Colonic mucosa (tissue), 4 donors: ENCODE results near the gene CPAMD8. TPM values are rescaled to one million over a fixed set of nuclear protein-coding genes. Genes with fewer than 3 reads are reported as not detected.

Experiments used
- DNase-seq: peaks from one replicate; pipeline ENCODE4 v3.0.0-alpha.2; 2020
- H3K27ac ChIP-seq: fragments of 200-600 bp; one replicate; pipeline ENCODE4 v1.8.0; 2021
- H3K27me3 ChIP-seq: fragments of 200-600 bp; one replicate; pipeline ENCODE4 v1.8.0; 2021
- H3K36me3 ChIP-seq: fragments of 200-600 bp; one replicate; pipeline ENCODE4 v1.8.0; 2021
- H3K4me1 ChIP-seq: fragments of 200-600 bp; one replicate; pipeline ENCODE4 v1.8.0; 2021; ENCODE audit warnings: mild to moderate bottlenecking
- H3K4me3 ChIP-seq: fragments of 200-600 bp; one replicate; pipeline ENCODE4 v1.8.0; 2021
- H3K9ac ChIP-seq, 2 donors: one replicate each; pipeline ENCODE4 v1.7.0; 2013; ENCODE audit warnings: control low read depth in 2 of 2, low read depth in 2 of 2, low read length in 2 of 2
- H3K9me3 ChIP-seq: fragments of 200-600 bp; one replicate; pipeline ENCODE4 v1.8.0; 2021
- CTCF ChIP-seq: fragments of 200-600 bp; IDR thresholded peaks from one replicate; pipeline ENCODE4 v1.8.0; 2022; ENCODE audit warnings: antibody characterized with exemption, mild to moderate bottlenecking
- intact Hi-C: fragments of 100-400 bp; cut with DNase I; formaldehyde crosslinking; loops from one replicate; pipeline ENCODE4 v1.14.1; 2022
- total RNA-seq, 2 donors: library from RNA; stranded (reverse); fragmentation: NEBNext Ultra II Directional in 1 of 2; extraction: Animal tissue kit (Norgen Biotek cat#: 25700) in 1 of 2; gene quantifications; one replicate each; pipeline ENCODE4 v1.2.1, GENCODE V29; 2021
- donor health status: healthy.
- donor health status: DM: no; HTN: no; CAD: no.
- donor health status: DM: no; HTN: no; CAD: no.

CPAMD8 gene
- total RNA-seq, 2 donors from 2014 or later, result 1.8 to 3.5 TPM

GRCh38 chr19:17073869-17074633, 47.4 kb upstream of the CPAMD8 start:
- Histone ChIP-seq H3K27ac (peak overlapping the region; percentile 62), H3K36me3 (no peaks in the 10 kb centered on the region), H3K27me3 (no peaks in the 10 kb centered on the region), H3K4me1 (peaks cover 6% of the 10 kb centered on the region), H3K4me3 (peak overlapping the region; percentile 56), H3K9ac (peak overlapping the region; percentile 60 to 76), H3K9me3 (no peaks in the 10 kb centered on the region)
- no peak for TF ChIP-seq CTCF
- intact Hi-C loops, result no loop called here
- DNase-seq, result peak; percentile 42

- Histone ChIP-seq H3K4me1 (no peaks in the 10 kb centered on the region), H3K9me3 (no peaks in the 10 kb centered on the region), H3K9ac (no peak overlapping the region), H3K27ac (no peak overlapping the region), H3K4me3 (no peak overlapping the region), H3K27me3 (no peaks in the 10 kb centered on the region), H3K36me3 (no peaks in the 10 kb centered on the region)
- no peak for DNase-seq
- no peak for TF ChIP-seq CTCF
- intact Hi-C loops, result no loop called here
Measured at GRCh38 chr19:17070912-17071311, 44.3 kb upstream of the CPAMD8 start.

- Histone ChIP-seq H3K4me3 (no peak overlapping the region), H3K27ac (no peak overlapping the region), H3K36me3 (no peaks in the 10 kb centered on the region), H3K9me3 (no peaks in the 10 kb centered on the region), H3K9ac (peak overlapping the region in 1 of 2 donors; percentile 24), H3K27me3 (no peaks in the 10 kb centered on the region), H3K4me1 (no peaks in the 10 kb centered on the region)
- no peak for DNase-seq
- intact Hi-C loops, result no loop called here
- no peak for TF ChIP-seq CTCF
Measured at GRCh38 chr19:17070421-17070820, 43.8 kb upstream of the CPAMD8 start.

- Histone ChIP-seq H3K9ac (no peak overlapping the region), H3K9me3 (no peaks in the 10 kb centered on the region), H3K4me1 (no peaks in the 10 kb centered on the region), H3K27ac (no peak overlapping the region), H3K27me3 (no peaks in the 10 kb centered on the region), H3K4me3 (no peak overlapping the region), H3K36me3 (no peaks in the 10 kb centered on the region)
- DNase-seq, result no peak
- intact Hi-C loops, result loop anchor here (2.0 kb wide), 1 partner anchor 214 kb away; no protein-coding TSS in a partner anchor
- no peak for TF ChIP-seq CTCF
Measured at GRCh38 chr19:17069193-17069592, 42.6 kb upstream of the CPAMD8 start.

GRCh38 chr19:17063428-17063827, 36.8 kb upstream of the CPAMD8 start:
- intact Hi-C loops, result no loop called here
- Histone ChIP-seq H3K4me3 (no peak overlapping the region), H3K27me3 (no peaks in the 10 kb centered on the region), H3K36me3 (no peaks in the 10 kb centered on the region), H3K27ac (no peak overlapping the region), H3K4me1 (peaks cover 10% of the 10 kb centered on the region), H3K9me3 (no peaks in the 10 kb centered on the region), H3K9ac (no peak overlapping the region)
- TF ChIP-seq CTCF, result no peak
- DNase-seq, result no peak
